K562 (cell line): Measurements from ENCODE around the gene GAL3ST3. TPM values are rescaled to one million over a fixed set of nuclear protein-coding genes. Genes with fewer than 3 reads are reported as not detected.

Source experiments
- CBFB ChIP-seq: sonication (generic); formaldehyde crosslinking; IDR thresholded peaks from 2 replicates; pipeline ENCODE4 v1.4.0; 2020; ENCODE audit warnings: mild to moderate bottlenecking, missing genetic modification reagents
- DMBX1 ChIP-seq: fragments of 250-450 bp; sonication (Bioruptor Pico); IDR thresholded peaks from 2 replicates; pipeline ENCODE4 v1.8.0; 2022; ENCODE audit warnings: inconsistent platforms, mild to moderate bottlenecking, moderate library complexity, borderline replicate concordance
- FOXO4 ChIP-seq: fragments of 450-650 bp; formaldehyde crosslinking; IDR thresholded peaks from 2 replicates; pipeline ENCODE4 v1.4.0; 2020; ENCODE audit warnings: mild to moderate bottlenecking, moderate library complexity
- MIER1 ChIP-seq: fragments of 450-650 bp; IDR thresholded peaks from 2 replicates; pipeline ENCODE4 v1.6.1; 2016; ENCODE audit warnings: antibody characterized with exemption, mild to moderate bottlenecking, low read depth
- MYC ChIP-seq, 2 experiments: fragments of 250-450 bp in 1 of 2; sonication (Bioruptor Pico) in 1 of 2; IDR thresholded peaks; 2 replicates each; pipeline versions ENCODE4 v1.5.1 to v1.6.1; 2012 to 2021; ENCODE audit warnings: low read depth in 2 of 2, borderline replicate concordance in 1 of 2, improper control_type of control experiment in 1 of 2, low read length in 1 of 2, mild to moderate bottlenecking in 1 of 2, moderate library complexity in 1 of 2
- NR2C1 ChIP-seq, 2 experiments: fragments of 450-650 bp; IDR thresholded peaks; 2 replicates each; pipeline ENCODE4 v1.6.1; 2017; ENCODE audit warnings: mild to moderate bottlenecking in 2 of 2, antibody characterized with exemption in 1 of 2, inconsistent platforms in 1 of 2, missing compliant biosample characterization in 1 of 2, missing genetic modification characterization in 1 of 2
- NUFIP1 ChIP-seq: fragments of 450-650 bp; IDR thresholded peaks from 2 replicates; pipeline ENCODE4 v1.6.1; 2018; ENCODE audit not compliant: partially characterized antibody
- POLR2B ChIP-seq: fragments of 450-650 bp; IDR thresholded peaks from 2 replicates; pipeline ENCODE4 v1.6.1; 2018; ENCODE audit warnings: low read depth; ENCODE audit not compliant: partially characterized antibody
- TCF7L2 ChIP-seq: fragments of 150-350 bp; IDR thresholded peaks from 2 replicates; pipeline ENCODE4 v1.6.1; 2016; ENCODE audit warnings: low read depth, mild to moderate bottlenecking, low read length, moderate library complexity
- TEAD2 ChIP-seq: fragments of 450-650 bp; IDR thresholded peaks from 2 replicates; pipeline ENCODE4 v1.6.1; 2016; ENCODE audit warnings: missing genetic modification characterization, control low read depth, missing compliant biosample characterization
- YBX1 ChIP-seq: fragments of 450-650 bp; IDR thresholded peaks from 2 replicates; pipeline ENCODE4 v1.7.1; 2016; ENCODE audit warnings: mild to moderate bottlenecking
- ZNF324 ChIP-seq: fragments of 250-450 bp; sonication (Bioruptor Pico); IDR thresholded peaks from 2 replicates; pipeline ENCODE4 v1.4.0; 2020; ENCODE audit warnings: mild to moderate bottlenecking
- polyA plus RNA-seq, 8 experiments: library from polyadenylated mRNA; depleted of rRNA in 4 of 8; stranded (reverse) in 5 of 8; unstranded in 3 of 8; fragments of >200 nt; fragmentation: Nextera tagmentation in 2 of 8; fragmentation: Illumina TruSeq in 1 of 8; extraction: Ambion mirVana in 2 of 8; extraction: Trizol in 1 of 8; gene quantifications; 2 replicates each; pipeline versions ENCODE4 v1.2.1 to v1.2.3, GENCODE V29; 2011 to 2014; ENCODE audit warnings: inconsistent platforms in 1 of 8, missing spikeins in 1 of 8
- total RNA-seq, 7 experiments: library from RNA; depleted of rRNA in 6 of 7; stranded (reverse); fragments of >200 nt in 6 of 7; fragmentation: Illumina TruSeq in 2 of 7; extraction: Trizol in 2 of 7; gene quantifications; 2 replicates each; pipeline versions ENCODE4 v1.2.1 to v1.2.3, GENCODE V29; 2011 to 2021; ENCODE audit warnings: low replicate concordance in 1 of 7
- TF ChIP-seq, protein P1 (sequence below): fragments of 450-650 bp; formaldehyde crosslinking; conservative IDR thresholded peaks from 2 replicates; pipeline ENCODE4 v1.4.0; 2022; ENCODE audit warnings: mild to moderate bottlenecking, missing genetic modification characterization
- TF ChIP-seq, protein P2 (sequence below): IDR thresholded peaks from 3 replicates; pipeline ENCODE4 v1.6.1; 2011; ENCODE audit warnings: borderline replicate concordance, mild to moderate bottlenecking; ENCODE audit not compliant: insufficient read length, insufficient read depth
- TF ChIP-seq, protein P3 (sequence below): fragments of 250-450 bp; sonication (Bioruptor Pico); IDR thresholded peaks from 2 replicates; pipeline ENCODE4 v1.4.0; 2020
- TF ChIP-seq, protein P4 (sequence below): sonication (generic); formaldehyde crosslinking; IDR thresholded peaks from 2 replicates; pipeline ENCODE4 v1.8.0; 2022; ENCODE audit warnings: mild to moderate bottlenecking, missing genetic modification reagents

The GAL3ST3 gene
- total and polyA plus RNA-seq, 9 of the 15 experiments (the other 6 are each of a cell fraction or from before 2014, with no cell fraction given), result not detected

- TF ChIP-seq ZNF324 (no peak), MYC (IDR thresholded peaks at IDR 0.05; ENCODE audit: low read depth, low read length) (peak; percentile 89), MYC (CRISPR knock-in tag; IDR thresholded peaks at IDR 0.05; ENCODE audit: borderline replicate concordance, low read depth) (no peak; the same call in 1 of the 2 replicates), DMBX1 (CRISPR knock-in tag) (no peak), POLR2B (peak; percentile 87), FOXO4 (CRISPR knock-in tag) (no peak), MIER1 (no peak), YBX1 (no peak), NUFIP1 (no peak), NR2C1 (IDR thresholded peaks at IDR 0.05) (peak; percentile 63; the same call in 1 of the 2 replicates), NR2C1 (tag; IDR thresholded peaks at IDR 0.05) (peak; percentile 69), CBFB (CRISPR knock-in tag) (peak; percentile 88), TCF7L2 (no peak), TEAD2 (no peak)
- TF ChIP-seq, protein P1, sequence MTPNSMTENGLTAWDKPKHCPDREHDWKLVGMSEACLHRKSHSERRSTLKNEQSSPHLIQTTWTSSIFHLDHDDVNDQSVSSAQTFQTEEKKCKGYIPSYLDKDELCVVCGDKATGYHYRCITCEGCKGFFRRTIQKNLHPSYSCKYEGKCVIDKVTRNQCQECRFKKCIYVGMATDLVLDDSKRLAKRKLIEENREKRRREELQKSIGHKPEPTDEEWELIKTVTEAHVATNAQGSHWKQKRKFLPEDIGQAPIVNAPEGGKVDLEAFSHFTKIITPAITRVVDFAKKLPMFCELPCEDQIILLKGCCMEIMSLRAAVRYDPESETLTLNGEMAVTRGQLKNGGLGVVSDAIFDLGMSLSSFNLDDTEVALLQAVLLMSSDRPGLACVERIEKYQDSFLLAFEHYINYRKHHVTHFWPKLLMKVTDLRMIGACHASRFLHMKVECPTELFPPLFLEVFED (CRISPR knock-in tag), result no peak
- TF ChIP-seq, protein P2, sequence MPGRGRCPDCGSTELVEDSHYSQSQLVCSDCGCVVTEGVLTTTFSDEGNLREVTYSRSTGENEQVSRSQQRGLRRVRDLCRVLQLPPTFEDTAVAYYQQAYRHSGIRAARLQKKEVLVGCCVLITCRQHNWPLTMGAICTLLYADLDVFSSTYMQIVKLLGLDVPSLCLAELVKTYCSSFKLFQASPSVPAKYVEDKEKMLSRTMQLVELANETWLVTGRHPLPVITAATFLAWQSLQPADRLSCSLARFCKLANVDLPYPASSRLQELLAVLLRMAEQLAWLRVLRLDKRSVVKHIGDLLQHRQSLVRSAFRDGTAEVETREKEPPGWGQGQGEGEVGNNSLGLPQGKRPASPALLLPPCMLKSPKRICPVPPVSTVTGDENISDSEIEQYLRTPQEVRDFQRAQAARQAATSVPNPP, result no peak
- TF ChIP-seq, protein P3, sequence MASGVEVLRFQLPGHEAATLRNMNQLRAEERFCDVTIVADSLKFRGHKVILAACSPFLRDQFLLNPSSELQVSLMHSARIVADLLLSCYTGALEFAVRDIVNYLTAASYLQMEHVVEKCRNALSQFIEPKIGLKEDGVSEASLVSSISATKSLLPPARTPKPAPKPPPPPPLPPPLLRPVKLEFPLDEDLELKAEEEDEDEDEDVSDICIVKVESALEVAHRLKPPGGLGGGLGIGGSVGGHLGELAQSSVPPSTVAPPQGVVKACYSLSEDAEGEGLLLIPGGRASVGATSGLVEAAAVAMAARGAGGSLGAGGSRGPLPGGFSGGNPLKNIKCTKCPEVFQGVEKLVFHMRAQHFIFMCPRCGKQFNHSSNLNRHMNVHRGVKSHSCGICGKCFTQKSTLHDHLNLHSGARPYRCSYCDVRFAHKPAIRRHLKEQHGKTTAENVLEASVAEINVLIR (CRISPR knock-in tag), result peak; percentile 78
- TF ChIP-seq, protein P4, sequence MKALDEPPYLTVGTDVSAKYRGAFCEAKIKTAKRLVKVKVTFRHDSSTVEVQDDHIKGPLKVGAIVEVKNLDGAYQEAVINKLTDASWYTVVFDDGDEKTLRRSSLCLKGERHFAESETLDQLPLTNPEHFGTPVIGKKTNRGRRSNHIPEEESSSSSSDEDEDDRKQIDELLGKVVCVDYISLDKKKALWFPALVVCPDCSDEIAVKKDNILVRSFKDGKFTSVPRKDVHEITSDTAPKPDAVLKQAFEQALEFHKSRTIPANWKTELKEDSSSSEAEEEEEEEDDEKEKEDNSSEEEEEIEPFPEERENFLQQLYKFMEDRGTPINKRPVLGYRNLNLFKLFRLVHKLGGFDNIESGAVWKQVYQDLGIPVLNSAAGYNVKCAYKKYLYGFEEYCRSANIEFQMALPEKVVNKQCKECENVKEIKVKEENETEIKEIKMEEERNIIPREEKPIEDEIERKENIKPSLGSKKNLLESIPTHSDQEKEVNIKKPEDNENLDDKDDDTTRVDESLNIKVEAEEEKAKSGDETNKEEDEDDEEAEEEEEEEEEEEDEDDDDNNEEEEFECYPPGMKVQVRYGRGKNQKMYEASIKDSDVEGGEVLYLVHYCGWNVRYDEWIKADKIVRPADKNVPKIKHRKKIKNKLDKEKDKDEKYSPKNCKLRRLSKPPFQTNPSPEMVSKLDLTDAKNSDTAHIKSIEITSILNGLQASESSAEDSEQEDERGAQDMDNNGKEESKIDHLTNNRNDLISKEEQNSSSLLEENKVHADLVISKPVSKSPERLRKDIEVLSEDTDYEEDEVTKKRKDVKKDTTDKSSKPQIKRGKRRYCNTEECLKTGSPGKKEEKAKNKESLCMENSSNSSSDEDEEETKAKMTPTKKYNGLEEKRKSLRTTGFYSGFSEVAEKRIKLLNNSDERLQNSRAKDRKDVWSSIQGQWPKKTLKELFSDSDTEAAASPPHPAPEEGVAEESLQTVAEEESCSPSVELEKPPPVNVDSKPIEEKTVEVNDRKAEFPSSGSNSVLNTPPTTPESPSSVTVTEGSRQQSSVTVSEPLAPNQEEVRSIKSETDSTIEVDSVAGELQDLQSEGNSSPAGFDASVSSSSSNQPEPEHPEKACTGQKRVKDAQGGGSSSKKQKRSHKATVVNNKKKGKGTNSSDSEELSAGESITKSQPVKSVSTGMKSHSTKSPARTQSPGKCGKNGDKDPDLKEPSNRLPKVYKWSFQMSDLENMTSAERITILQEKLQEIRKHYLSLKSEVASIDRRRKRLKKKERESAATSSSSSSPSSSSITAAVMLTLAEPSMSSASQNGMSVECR (CRISPR knock-in tag), result peak; percentile 82
Observed at GRCh38 chr11:66051766-66052663, 3.1 kb upstream of the GAL3ST3 start, which contains the start of gene SF3B2 (continued).
